Liver (tissue), 9 donors: ENCODE measurements around the gene ARIH1. TPM values are rescaled to one million over a fixed set of nuclear protein-coding genes. Genes with fewer than 3 reads are reported as not detected.

Source experiments
- DNase-seq: peaks from one replicate; pipeline ENCODE4 v3.0.0-alpha.2; 2017; ENCODE audit warnings: low spot score
- H3K27ac ChIP-seq, 2 donors: one replicate each; pipeline ENCODE4 v1.7.0; 2013; ENCODE audit warnings: inconsistent platforms in 2 of 2, low read length in 2 of 2, control low read depth in 1 of 2, low read depth in 1 of 2, mild to moderate bottlenecking in 1 of 2
- H3K27me3 ChIP-seq, 4 donors: one replicate each; pipeline versions ENCODE4 v1.6.1 to v1.7.0; 2013; ENCODE audit warnings: low read length in 3 of 4, inconsistent platforms in 1 of 4, mild to moderate bottlenecking in 1 of 4, moderate library complexity in 1 of 4; ENCODE audit not compliant: control insufficient read depth in 4 of 4, insufficient read depth in 4 of 4
- H3K36me3 ChIP-seq, 4 donors: one replicate each; pipeline versions ENCODE4 v1.6.1 to v1.7.0; 2013; ENCODE audit warnings: low read length in 3 of 4, mild to moderate bottlenecking in 3 of 4, low read depth in 1 of 4, moderate library complexity in 1 of 4; ENCODE audit not compliant: control insufficient read depth in 4 of 4, insufficient read depth in 3 of 4
- H3K4me1 ChIP-seq, 4 donors: one replicate each; pipeline versions ENCODE4 v1.6.1 to v1.7.0; 2013; ENCODE audit warnings: low read length in 3 of 4, mild to moderate bottlenecking in 3 of 4, moderate library complexity in 1 of 4; ENCODE audit not compliant: control insufficient read depth in 4 of 4, insufficient read depth in 4 of 4
- H3K4me3 ChIP-seq, 3 donors: one replicate each; pipeline versions ENCODE4 v1.6.1 to v1.7.0; 2013; ENCODE audit warnings: low read length in 3 of 3, control low read depth in 1 of 3, low read depth in 1 of 3, mild to moderate bottlenecking in 1 of 3
- H3K9ac ChIP-seq, 2 donors: one replicate each; pipeline ENCODE4 v1.7.0; 2013; ENCODE audit warnings: low read length in 2 of 2, mild to moderate bottlenecking in 2 of 2, moderate library complexity in 2 of 2, control low read depth in 1 of 2, low read depth in 1 of 2
- H3K9me3 ChIP-seq, 4 donors: one replicate each; pipeline versions ENCODE4 v1.6.1 to v1.7.0; 2013; ENCODE audit warnings: low read length in 3 of 4; ENCODE audit not compliant: control insufficient read depth in 4 of 4
- EGR1 ChIP-seq, 2 donors: IDR thresholded peaks; 2 replicates each; pipeline ENCODE4 v1.6.1; 2016 to 2018; ENCODE audit warnings: antibody characterized with exemption in 2 of 2, low read depth in 2 of 2
- FOXA1 ChIP-seq: IDR thresholded peaks from 2 replicates; pipeline ENCODE4 v1.6.1; 2016; ENCODE audit warnings: antibody characterized with exemption
- FOXA2 ChIP-seq: IDR thresholded peaks from 2 replicates; pipeline ENCODE4 v1.6.1; 2016; ENCODE audit warnings: antibody characterized with exemption
- GABPA ChIP-seq, 2 donors: IDR thresholded peaks in 1 of 2; conservative IDR thresholded peaks in 1 of 2; 2 replicates each; pipeline ENCODE4 v1.6.1; 2016; ENCODE audit warnings: antibody characterized with exemption in 2 of 2, mild to moderate bottlenecking in 1 of 2, moderate library complexity in 1 of 2
- HNF4A ChIP-seq, 2 donors: conservative IDR thresholded peaks; 2 replicates each; pipeline ENCODE4 v1.6.1; 2016; ENCODE audit warnings: antibody characterized with exemption in 2 of 2, mild to moderate bottlenecking in 2 of 2
- HNF4G ChIP-seq: IDR thresholded peaks from 2 replicates; pipeline ENCODE4 v1.6.1; 2016; ENCODE audit warnings: antibody characterized with exemption
- JUND ChIP-seq, 2 donors: IDR thresholded peaks; 2 replicates each; pipeline ENCODE4 v1.6.1; 2016; ENCODE audit warnings: antibody characterized with exemption in 2 of 2
- NR2F2 ChIP-seq: IDR thresholded peaks from 2 replicates; pipeline ENCODE4 v1.6.1; 2016; ENCODE audit warnings: antibody characterized with exemption
- RAD21 ChIP-seq, 2 donors: IDR thresholded peaks; 2 replicates each; pipeline ENCODE4 v1.6.1; 2016; ENCODE audit warnings: antibody characterized with exemption in 2 of 2, mild to moderate bottlenecking in 2 of 2
- RXRA ChIP-seq, 2 donors: IDR thresholded peaks; 2 replicates each; pipeline ENCODE4 v1.6.1; 2017 to 2018; ENCODE audit warnings: antibody characterized with exemption in 2 of 2, mild to moderate bottlenecking in 1 of 2
- SP1 ChIP-seq: IDR thresholded peaks from 2 replicates; pipeline ENCODE4 v1.6.1; 2018; ENCODE audit warnings: antibody characterized with exemption, mild to moderate bottlenecking
- TAF1 ChIP-seq: conservative IDR thresholded peaks from 2 replicates; pipeline ENCODE4 v1.6.1; 2016; ENCODE audit warnings: antibody characterized with exemption, mild to moderate bottlenecking
- YY1 ChIP-seq: IDR thresholded peaks from 2 replicates; pipeline ENCODE4 v1.6.1; 2016; ENCODE audit warnings: antibody characterized with exemption, mild to moderate bottlenecking
- WGBS: extraction: QIAGEN DNeasy Blood & Tissue Kit; methylation state at CpG from one replicate; pipeline ENCODE4 v1.1.7; 2013; 5-methylcytosine and 5-hydroxymethylcytosine counted together
- polyA plus RNA-seq, 2 donors: library from polyadenylated mRNA; stranded (reverse) in 1 of 2; unstranded in 1 of 2; fragments of 200-250 nt in 1 of 2; fragments of >200 nt in 1 of 2; fragmentation: Nextera tagmentation in 1 of 2; extraction: Ambion mirVana in 1 of 2; gene quantifications; one replicate each; pipeline versions ENCODE4 v1.2.1 to v1.2.3, GENCODE V29; 2013 to 2015
- total RNA-seq, 2 donors: library from RNA; depleted of rRNA; stranded (reverse); fragments of >200 nt; gene quantifications; one replicate each; pipeline ENCODE4 v1.2.3, GENCODE V29; 2014
- TF ChIP-seq, protein P1 (sequence below): IDR thresholded peaks from 2 replicates; pipeline ENCODE4 v1.6.1; 2016; ENCODE audit warnings: antibody characterized with exemption, mild to moderate bottlenecking
- TF ChIP-seq, protein P2 (sequence below): IDR thresholded peaks from 2 replicates; pipeline ENCODE4 v1.6.1; 2016; ENCODE audit warnings: antibody characterized with exemption
- TF ChIP-seq, protein P3 (sequence below): IDR thresholded peaks from 2 replicates; pipeline ENCODE4 v1.6.1; 2016; ENCODE audit warnings: antibody characterized with exemption
- TF ChIP-seq, protein P4 (sequence below): fragments of 150-350 bp; IDR thresholded peaks from 2 replicates; pipeline ENCODE4 v1.5.1; 2017; ENCODE audit warnings: improper control_type of control experiment, low read depth, low read length; ENCODE audit not compliant: missing input control
- TF ChIP-seq, protein P5 (sequence below): IDR thresholded peaks from 2 replicates; pipeline ENCODE4 v1.6.1; 2016; ENCODE audit warnings: antibody characterized with exemption
- donor health status: healthy.
- donor health status: healthy.
- donor health status: healthy.
- donor health status: healthy.
- donor health status: healthy.

Gene ARIH1
- total and polyA plus RNA-seq, 4 donors: 10.8 to 23.8 (median 18.8) TPM

DNA sequence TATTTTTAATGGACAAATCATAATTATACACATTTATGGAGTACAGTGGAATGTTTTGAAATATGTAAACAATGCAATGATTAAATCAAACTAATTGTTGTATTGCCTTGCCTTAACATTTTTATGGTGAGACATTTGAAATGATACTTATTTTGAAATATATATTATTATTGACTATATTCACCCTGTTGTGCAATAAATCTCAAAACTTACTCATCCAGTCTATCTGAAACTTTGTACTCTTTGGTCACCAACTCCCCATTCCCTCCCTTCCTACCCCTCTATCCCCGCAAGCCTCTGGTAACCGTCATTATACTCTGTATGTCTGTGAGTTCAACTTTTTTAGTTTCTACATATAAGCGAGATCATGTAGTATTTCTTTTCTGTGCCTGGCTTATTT, 105.7 kb downstream of the ARIH1 start:
- Histone ChIP-seq H3K27me3 (no peaks in the 10 kb centered on the region), H3K27ac (no peak overlapping the region), H3K9me3 (no peaks in the 10 kb centered on the region), H3K9ac (no peak overlapping the region), H3K36me3 (peaks cover 3 to 56% (median 47%) of the 10 kb centered on the region in 4 donors), H3K4me1 (no peaks in the 10 kb centered on the region), H3K4me3 (no peak overlapping the region)
- TF ChIP-seq, protein P1, sequence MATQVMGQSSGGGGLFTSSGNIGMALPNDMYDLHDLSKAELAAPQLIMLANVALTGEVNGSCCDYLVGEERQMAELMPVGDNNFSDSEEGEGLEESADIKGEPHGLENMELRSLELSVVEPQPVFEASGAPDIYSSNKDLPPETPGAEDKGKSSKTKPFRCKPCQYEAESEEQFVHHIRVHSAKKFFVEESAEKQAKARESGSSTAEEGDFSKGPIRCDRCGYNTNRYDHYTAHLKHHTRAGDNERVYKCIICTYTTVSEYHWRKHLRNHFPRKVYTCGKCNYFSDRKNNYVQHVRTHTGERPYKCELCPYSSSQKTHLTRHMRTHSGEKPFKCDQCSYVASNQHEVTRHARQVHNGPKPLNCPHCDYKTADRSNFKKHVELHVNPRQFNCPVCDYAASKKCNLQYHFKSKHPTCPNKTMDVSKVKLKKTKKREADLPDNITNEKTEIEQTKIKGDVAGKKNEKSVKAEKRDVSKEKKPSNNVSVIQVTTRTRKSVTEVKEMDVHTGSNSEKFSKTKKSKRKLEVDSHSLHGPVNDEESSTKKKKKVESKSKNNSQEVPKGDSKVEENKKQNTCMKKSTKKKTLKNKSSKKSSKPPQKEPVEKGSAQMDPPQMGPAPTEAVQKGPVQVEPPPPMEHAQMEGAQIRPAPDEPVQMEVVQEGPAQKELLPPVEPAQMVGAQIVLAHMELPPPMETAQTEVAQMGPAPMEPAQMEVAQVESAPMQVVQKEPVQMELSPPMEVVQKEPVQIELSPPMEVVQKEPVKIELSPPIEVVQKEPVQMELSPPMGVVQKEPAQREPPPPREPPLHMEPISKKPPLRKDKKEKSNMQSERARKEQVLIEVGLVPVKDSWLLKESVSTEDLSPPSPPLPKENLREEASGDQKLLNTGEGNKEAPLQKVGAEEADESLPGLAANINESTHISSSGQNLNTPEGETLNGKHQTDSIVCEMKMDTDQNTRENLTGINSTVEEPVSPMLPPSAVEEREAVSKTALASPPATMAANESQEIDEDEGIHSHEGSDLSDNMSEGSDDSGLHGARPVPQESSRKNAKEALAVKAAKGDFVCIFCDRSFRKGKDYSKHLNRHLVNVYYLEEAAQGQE: no peak
- TF ChIP-seq, protein P2, sequence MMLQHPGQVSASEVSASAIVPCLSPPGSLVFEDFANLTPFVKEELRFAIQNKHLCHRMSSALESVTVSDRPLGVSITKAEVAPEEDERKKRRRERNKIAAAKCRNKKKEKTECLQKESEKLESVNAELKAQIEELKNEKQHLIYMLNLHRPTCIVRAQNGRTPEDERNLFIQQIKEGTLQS: no peak
- no peak for TF ChIP-seq EGR1 (IDR thresholded peaks at IDR 0.05; ENCODE audit: low read depth in 2 of 2)
- TF ChIP-seq, protein P3, sequence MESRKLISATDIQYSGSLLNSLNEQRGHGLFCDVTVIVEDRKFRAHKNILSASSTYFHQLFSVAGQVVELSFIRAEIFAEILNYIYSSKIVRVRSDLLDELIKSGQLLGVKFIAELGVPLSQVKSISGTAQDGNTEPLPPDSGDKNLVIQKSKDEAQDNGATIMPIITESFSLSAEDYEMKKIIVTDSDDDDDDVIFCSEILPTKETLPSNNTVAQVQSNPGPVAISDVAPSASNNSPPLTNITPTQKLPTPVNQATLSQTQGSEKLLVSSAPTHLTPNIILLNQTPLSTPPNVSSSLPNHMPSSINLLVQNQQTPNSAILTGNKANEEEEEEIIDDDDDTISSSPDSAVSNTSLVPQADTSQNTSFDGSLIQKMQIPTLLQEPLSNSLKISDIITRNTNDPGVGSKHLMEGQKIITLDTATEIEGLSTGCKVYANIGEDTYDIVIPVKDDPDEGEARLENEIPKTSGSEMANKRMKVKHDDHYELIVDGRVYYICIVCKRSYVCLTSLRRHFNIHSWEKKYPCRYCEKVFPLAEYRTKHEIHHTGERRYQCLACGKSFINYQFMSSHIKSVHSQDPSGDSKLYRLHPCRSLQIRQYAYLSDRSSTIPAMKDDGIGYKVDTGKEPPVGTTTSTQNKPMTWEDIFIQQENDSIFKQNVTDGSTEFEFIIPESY: no peak
- no peak for TF ChIP-seq SP1
- TF ChIP-seq YY1: no peak
- no peak for TF ChIP-seq HNF4A (conservative IDR thresholded peaks at IDR 0.05)
- TF ChIP-seq HNF4G: no peak
- TF ChIP-seq FOXA2: no peak
- no peak for TF ChIP-seq JUND (IDR thresholded peaks at IDR 0.05)
- no peak for TF ChIP-seq RXRA (IDR thresholded peaks at IDR 0.05)
- TF ChIP-seq GABPA (IDR thresholded peaks at IDR 0.05 in 1 of 2, conservative IDR thresholded peaks at IDR 0.05 in 1 of 2): no peak
- TF ChIP-seq FOXA1: no peak
- no peak for TF ChIP-seq RAD21 (IDR thresholded peaks at IDR 0.05)
- TF ChIP-seq TAF1: no peak
- TF ChIP-seq, protein P4, sequence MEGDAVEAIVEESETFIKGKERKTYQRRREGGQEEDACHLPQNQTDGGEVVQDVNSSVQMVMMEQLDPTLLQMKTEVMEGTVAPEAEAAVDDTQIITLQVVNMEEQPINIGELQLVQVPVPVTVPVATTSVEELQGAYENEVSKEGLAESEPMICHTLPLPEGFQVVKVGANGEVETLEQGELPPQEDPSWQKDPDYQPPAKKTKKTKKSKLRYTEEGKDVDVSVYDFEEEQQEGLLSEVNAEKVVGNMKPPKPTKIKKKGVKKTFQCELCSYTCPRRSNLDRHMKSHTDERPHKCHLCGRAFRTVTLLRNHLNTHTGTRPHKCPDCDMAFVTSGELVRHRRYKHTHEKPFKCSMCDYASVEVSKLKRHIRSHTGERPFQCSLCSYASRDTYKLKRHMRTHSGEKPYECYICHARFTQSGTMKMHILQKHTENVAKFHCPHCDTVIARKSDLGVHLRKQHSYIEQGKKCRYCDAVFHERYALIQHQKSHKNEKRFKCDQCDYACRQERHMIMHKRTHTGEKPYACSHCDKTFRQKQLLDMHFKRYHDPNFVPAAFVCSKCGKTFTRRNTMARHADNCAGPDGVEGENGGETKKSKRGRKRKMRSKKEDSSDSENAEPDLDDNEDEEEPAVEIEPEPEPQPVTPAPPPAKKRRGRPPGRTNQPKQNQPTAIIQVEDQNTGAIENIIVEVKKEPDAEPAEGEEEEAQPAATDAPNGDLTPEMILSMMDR: no peak
- 95% methylated on average over 3 of the region's 3 CpGs for whole genome bisulfite sequencing
- no peak for DNase-seq

DNA sequence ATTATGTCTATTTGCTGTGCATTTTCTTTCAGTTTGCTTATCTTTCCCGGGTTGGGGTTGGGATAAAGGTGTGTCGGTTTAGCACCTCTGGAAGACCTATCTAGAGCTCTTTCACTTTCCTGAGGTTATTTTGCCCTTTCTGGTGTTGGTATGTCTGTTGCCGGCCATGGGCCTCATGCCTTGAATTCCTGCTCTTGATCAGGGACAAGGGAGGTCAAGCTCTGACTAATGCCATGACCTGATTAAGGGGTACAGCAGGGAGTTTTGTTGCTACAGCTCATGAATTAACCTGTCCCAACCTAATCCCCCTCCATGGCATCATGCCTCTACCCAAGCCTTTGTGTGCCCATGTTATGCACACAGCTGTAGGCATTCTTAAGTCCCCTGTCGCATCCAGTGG, 109.9 kb downstream of the ARIH1 start:
- Histone ChIP-seq H3K9ac (no peak overlapping the region), H3K27me3 (no peaks in the 10 kb centered on the region), H3K9me3 (no peaks in the 10 kb centered on the region), H3K27ac (no peak overlapping the region), H3K4me1 (no peaks in the 10 kb centered on the region), H3K36me3 (peaks cover 2 to 48% (median 36%) of the 10 kb centered on the region in 4 donors), H3K4me3 (no peak overlapping the region)
- 92% methylated on average over 4 of the region's 4 CpGs for WGBS
- no peak for DNase-seq
- TF ChIP-seq, protein P5, sequence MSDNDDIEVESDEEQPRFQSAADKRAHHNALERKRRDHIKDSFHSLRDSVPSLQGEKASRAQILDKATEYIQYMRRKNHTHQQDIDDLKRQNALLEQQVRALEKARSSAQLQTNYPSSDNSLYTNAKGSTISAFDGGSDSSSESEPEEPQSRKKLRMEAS: no peak
- TF ChIP-seq, protein P4: no peak
- TF ChIP-seq, protein P3: no peak
- TF ChIP-seq RAD21 (IDR thresholded peaks at IDR 0.05): no peak
- TF ChIP-seq FOXA1: no peak
- TF ChIP-seq RXRA (IDR thresholded peaks at IDR 0.05): no peak
- no peak for TF ChIP-seq GABPA (IDR thresholded peaks at IDR 0.05 in 1 of 2, conservative IDR thresholded peaks at IDR 0.05 in 1 of 2)
- no peak for TF ChIP-seq HNF4A (conservative IDR thresholded peaks at IDR 0.05)
- TF ChIP-seq FOXA2: no peak
- TF ChIP-seq, protein P2: no peak
- no peak for TF ChIP-seq JUND (IDR thresholded peaks at IDR 0.05)
- TF ChIP-seq HNF4G: no peak
- no peak for TF ChIP-seq TAF1
- TF ChIP-seq EGR1 (IDR thresholded peaks at IDR 0.05; ENCODE audit: low read depth in 2 of 2): no peak
- TF ChIP-seq NR2F2: no peak
- TF ChIP-seq SP1: no peak
